Measurements from ENCODE around the gene RITA1. TPM values are rescaled to one million over a fixed set of nuclear protein-coding genes. Genes with fewer than 3 reads are reported as not detected.
A peak's percentile ranks its signal among the peaks of the same experiment; 100 is the strongest.

RITA1 gene
- total and polyA plus RNA-seq, 2 donors (not counting 1 experiment from before 2014, with no cell fraction given), result 8.1 to 17.9 TPM

DNA sequence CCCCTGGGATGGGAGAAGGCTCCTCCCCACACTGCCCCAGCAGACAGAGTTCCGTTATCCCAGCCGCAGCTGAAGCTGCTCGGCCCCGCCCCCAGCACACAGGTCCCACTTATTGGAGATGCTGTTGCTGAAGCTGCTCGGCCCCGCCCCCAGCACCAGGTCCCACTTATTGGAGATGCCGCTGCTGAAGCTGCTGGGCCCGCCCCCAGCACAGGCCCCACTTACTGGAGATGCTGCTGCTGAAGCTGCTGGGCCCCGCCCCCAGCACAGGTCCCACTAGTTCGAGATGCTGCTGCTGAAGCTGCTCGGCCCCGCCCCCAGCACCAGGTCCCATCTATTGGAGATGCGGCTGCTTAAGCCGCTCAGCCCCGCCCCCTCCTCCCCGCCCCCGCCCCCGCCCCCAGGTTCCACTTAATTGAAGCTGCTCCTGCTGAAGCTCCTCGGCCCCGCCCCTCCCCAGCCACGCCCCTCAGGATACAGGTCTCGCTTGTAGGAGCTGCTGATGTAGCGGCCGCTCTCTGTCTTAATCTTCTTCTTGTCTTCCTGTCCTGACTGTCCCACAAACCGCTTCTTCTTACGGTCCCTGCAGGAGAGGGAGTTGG is 24.0 kb upstream of the RITA1 start:
- POLR2A ChIA-PET, result interaction anchor here (0.7 kb wide), 1 partner anchor 9 kb away, joined by 3 read pairs; no protein-coding TSS in a partner anchor
- WGBS (ENCODE audit: insufficient coverage), result 68% methylated on average over 13 of the region's 26 CpGs
- Mint-ChIP-seq H3K27me3 (no peaks in the 10 kb centered on the region), H3K4me1 (peaks cover 4% of the 10 kb centered on the region), H3K4me3 (no peak overlapping the region), H3K27ac (no peak overlapping the region), H3K9me3 (ENCODE audit: insufficient read depth) (no peaks in the 10 kb centered on the region)
- peak; percentile 45 for DNase-seq
- CTCF ChIA-PET, result interaction anchor here (1.0 to 4.9 kb wide), 3 partner anchors 13 to 112 kb away, joined by 4 to 28 read pairs (median 5); no protein-coding TSS in a partner anchor
- H3K27me3 ChIP-seq (replicated peaks in 1 of 4; ENCODE audit: control extremely low read depth in 1 of 4, control insufficient read depth in 3 of 4, insufficient read depth in 4 of 4, low read length in 3 of 4), result no peaks in the 10 kb centered on the region
- H3K9ac ChIP-seq (ENCODE audit: low read length), result no peak overlapping the region
- no peaks in the 10 kb centered on the region for H3K9me3 ChIP-seq (ENCODE audit: control extremely low read depth in 1 of 3, control insufficient read depth in 2 of 3, insufficient read depth in 1 of 3, low read length in 2 of 3)
- H4K20me1 ChIP-seq (ENCODE audit: control insufficient read depth, insufficient read depth, low read length, poor library complexity, severe bottlenecking), result peaks cover 45% of the 10 kb centered on the region
- no peak for TF ChIP-seq EZH2 (IDR thresholded peaks at IDR 0.05; ENCODE audit: borderline replicate concordance, insufficient read depth, low read depth, low read length, poor library complexity, severe bottlenecking)
- TF ChIP-seq, protein P1, sequence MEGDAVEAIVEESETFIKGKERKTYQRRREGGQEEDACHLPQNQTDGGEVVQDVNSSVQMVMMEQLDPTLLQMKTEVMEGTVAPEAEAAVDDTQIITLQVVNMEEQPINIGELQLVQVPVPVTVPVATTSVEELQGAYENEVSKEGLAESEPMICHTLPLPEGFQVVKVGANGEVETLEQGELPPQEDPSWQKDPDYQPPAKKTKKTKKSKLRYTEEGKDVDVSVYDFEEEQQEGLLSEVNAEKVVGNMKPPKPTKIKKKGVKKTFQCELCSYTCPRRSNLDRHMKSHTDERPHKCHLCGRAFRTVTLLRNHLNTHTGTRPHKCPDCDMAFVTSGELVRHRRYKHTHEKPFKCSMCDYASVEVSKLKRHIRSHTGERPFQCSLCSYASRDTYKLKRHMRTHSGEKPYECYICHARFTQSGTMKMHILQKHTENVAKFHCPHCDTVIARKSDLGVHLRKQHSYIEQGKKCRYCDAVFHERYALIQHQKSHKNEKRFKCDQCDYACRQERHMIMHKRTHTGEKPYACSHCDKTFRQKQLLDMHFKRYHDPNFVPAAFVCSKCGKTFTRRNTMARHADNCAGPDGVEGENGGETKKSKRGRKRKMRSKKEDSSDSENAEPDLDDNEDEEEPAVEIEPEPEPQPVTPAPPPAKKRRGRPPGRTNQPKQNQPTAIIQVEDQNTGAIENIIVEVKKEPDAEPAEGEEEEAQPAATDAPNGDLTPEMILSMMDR (IDR thresholded peaks at IDR 0.05), result no peak
- ATAC-seq (ENCODE audit: low read depth), result peak; percentile 73
- intact Hi-C loops (cut with micrococcal nuclease), result no loop called here
- H3K27ac ChIP-seq (ENCODE audit: low read length in 2 of 2), result no peak overlapping the region
- H2AFZ ChIP-seq (ENCODE audit: insufficient read depth, low read depth, low read length, poor library complexity, severe bottlenecking), result no peak overlapping the region
- H3K4me3 ChIP-seq (ENCODE audit: control extremely low read depth in 1 of 5, extremely low read depth in 1 of 5, insufficient read depth in 1 of 5, low read depth in 2 of 5, low read length in 4 of 5), result no peak overlapping the region
- no peak overlapping the region for H3K4me2 ChIP-seq (replicated peaks; ENCODE audit: low read depth, low read length, poor library complexity, severe bottlenecking)
- H3K36me3 ChIP-seq (replicated peaks in 1 of 2; ENCODE audit: control extremely low read depth in 1 of 2, control insufficient read depth in 1 of 2, extremely low read depth in 1 of 2, insufficient read depth in 2 of 2, low read length in 1 of 2), result peaks cover 1 to 72% of the 10 kb centered on the region in 2 experiments
- no peaks in the 10 kb centered on the region for H3K79me2 ChIP-seq (ENCODE audit: control insufficient read depth, insufficient read depth, low read length)
- no peaks in the 10 kb centered on the region for H3K4me1 ChIP-seq (ENCODE audit: control insufficient read depth in 2 of 2, insufficient read depth in 2 of 2, low read length in 2 of 2)
